ENCODE measurements around the gene NRP2. TPM values are rescaled to one million over a fixed set of nuclear protein-coding genes. Genes with fewer than 3 reads are reported as not detected.

The NRP2 gene
- total and polyA plus RNA-seq, 2 of the 13 experiments (the other 11 are each of a cell fraction or from before 2014, with no cell fraction given), result 0.65 to 1.4 TPM

GRCh38 chr2:205709319-205709718 lies 27.0 kb downstream of the NRP2 start:
- ChIA-PET POLR2A (no interaction called here), CTCF (ENCODE audit: low intra/inter-chr PET ratio, low total read pairs) (no interaction called here)
- H3K4me2 ChIP-seq (ENCODE audit: low read depth, low read length), result no peak overlapping the region
- no peaks in the 10 kb centered on the region for H3K36me3 ChIP-seq (replicated peaks in 1 of 2; ENCODE audit: control insufficient read depth in 1 of 2, insufficient read depth in 2 of 2, low read length in 2 of 2)
- no peak for FAIRE-seq
- in situ Hi-C loops (cut with HindIII; ENCODE audit: extremely low pct_ligation_motif_present, low pct_unique_long_range_greater_than_20kb) (no loop called here), intact Hi-C loops (cut with micrococcal nuclease; ENCODE audit: unreplicated experiment) (no loop called here)
- no peak overlapping the region for H3K4me3 ChIP-seq (replicated peaks in 1 of 3; ENCODE audit: insufficient read depth in 1 of 3, low read depth in 2 of 3, low read length in 3 of 3)
- peaks cover 8% of the 10 kb centered on the region for H3K4me1 ChIP-seq (ENCODE audit: insufficient read depth, low read length)
- H3K9ac ChIP-seq (ENCODE audit: insufficient read depth, low read depth, low read length), result no peak overlapping the region
- no peak overlapping the region for H2AFZ ChIP-seq (ENCODE audit: low read length)
- BruUV-seq (replicated peaks), result no TSS peak
- 24% methylated on average over 4 of the region's 4 CpGs for WGBS (ENCODE audit: low lambda C conversion rate)
- no peaks in the 10 kb centered on the region for H3K79me2 ChIP-seq (ENCODE audit: insufficient read depth, low read length)
- no peak for ATAC-seq
- TF ChIP-seq GTF3A (CRISPR knock-in tag; conservative IDR thresholded peaks at IDR 0.05) (no peak), CEBPB (IDR thresholded peaks at IDR 0.05; ENCODE audit: borderline replicate concordance, low read depth, low read length) (peak; percentile 16; the same call in 1 of the 2 replicates)
- H3K27ac ChIP-seq (ENCODE audit: extremely low read length, insufficient read depth, low read length), result no peak overlapping the region
- no peak for DNase-seq (ENCODE audit: low spot score)
- H3K27me3 ChIP-seq (ENCODE audit: control insufficient read depth in 1 of 2, insufficient read depth in 2 of 2, low read length in 2 of 2), result peaks cover 0 to 5% of the 10 kb centered on the region in 2 experiments; a peak in 2 of 5 replicates
- no peaks in the 10 kb centered on the region for H3K9me3 ChIP-seq (ENCODE audit: low read length)
- no peaks in the 10 kb centered on the region for H4K20me1 ChIP-seq (ENCODE audit: insufficient read depth, low read length)

DNA sequence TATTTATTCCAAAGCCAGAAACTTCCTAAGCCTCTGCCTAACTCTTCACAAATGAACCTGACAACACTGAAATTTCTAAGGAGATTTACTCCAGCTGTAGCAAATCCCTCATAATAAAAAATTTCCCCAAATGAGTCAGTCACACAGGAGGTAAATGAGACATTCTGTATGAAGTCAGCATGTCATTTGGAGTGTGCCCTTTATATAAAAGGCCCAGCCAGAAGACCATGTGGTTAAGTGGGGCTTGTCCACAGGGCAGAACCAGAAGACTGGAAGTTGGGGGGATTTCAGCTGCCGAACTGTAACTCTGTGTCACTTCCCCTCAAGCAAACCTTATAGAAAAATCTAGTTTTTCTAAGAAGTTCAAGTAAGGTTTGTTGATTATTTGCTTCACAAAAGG lies 30.2 kb downstream of the NRP2 start:
- DNase-seq (ENCODE audit: low spot score) (no peak), FAIRE-seq (no peak), ATAC-seq (no peak)
- peaks cover 0 to 8% of the 10 kb centered on the region in 2 experiments; a peak in 2 of 5 replicates for H3K27me3 ChIP-seq (ENCODE audit: control insufficient read depth in 1 of 2, insufficient read depth in 2 of 2, low read length in 2 of 2)
- no peak overlapping the region for H3K4me3 ChIP-seq (replicated peaks in 1 of 3; ENCODE audit: insufficient read depth in 1 of 3, low read depth in 2 of 3, low read length in 3 of 3)
- ChIA-PET CTCF (ENCODE audit: low intra/inter-chr PET ratio, low total read pairs) (no interaction called here), POLR2A (no interaction called here)
- H3K4me2 ChIP-seq (ENCODE audit: low read depth, low read length), result no peak overlapping the region
- no peaks in the 10 kb centered on the region for H3K79me2 ChIP-seq (ENCODE audit: insufficient read depth, low read length)
- H3K4me1 ChIP-seq (ENCODE audit: insufficient read depth, low read length), result no peaks in the 10 kb centered on the region
- TF ChIP-seq MAF1 (CRISPR knock-in tag; IDR thresholded peaks at IDR 0.05; ENCODE audit: borderline replicate concordance) (no peak), ATM (IDR thresholded peaks at IDR 0.05; ENCODE audit: borderline replicate concordance) (no peak), ZMAT3 (CRISPR knock-in tag; conservative IDR thresholded peaks at IDR 0.05) (no peak), RARG (CRISPR knock-in tag; IDR thresholded peaks at IDR 0.05; ENCODE audit: low read depth) (no peak), POLR2G (IDR thresholded peaks at IDR 0.05; ENCODE audit: low read depth, low read length) (no peak), ELF1 (CRISPR knock-in tag; IDR thresholded peaks at IDR 0.05) (no peak), FOSL1 (CRISPR knock-in tag; IDR thresholded peaks at IDR 0.05; ENCODE audit: borderline replicate concordance) (no peak), ZNF615 (CRISPR knock-in tag; IDR thresholded peaks at IDR 0.05; ENCODE audit: borderline replicate concordance) (no peak)
- TF ChIP-seq, protein P1, sequence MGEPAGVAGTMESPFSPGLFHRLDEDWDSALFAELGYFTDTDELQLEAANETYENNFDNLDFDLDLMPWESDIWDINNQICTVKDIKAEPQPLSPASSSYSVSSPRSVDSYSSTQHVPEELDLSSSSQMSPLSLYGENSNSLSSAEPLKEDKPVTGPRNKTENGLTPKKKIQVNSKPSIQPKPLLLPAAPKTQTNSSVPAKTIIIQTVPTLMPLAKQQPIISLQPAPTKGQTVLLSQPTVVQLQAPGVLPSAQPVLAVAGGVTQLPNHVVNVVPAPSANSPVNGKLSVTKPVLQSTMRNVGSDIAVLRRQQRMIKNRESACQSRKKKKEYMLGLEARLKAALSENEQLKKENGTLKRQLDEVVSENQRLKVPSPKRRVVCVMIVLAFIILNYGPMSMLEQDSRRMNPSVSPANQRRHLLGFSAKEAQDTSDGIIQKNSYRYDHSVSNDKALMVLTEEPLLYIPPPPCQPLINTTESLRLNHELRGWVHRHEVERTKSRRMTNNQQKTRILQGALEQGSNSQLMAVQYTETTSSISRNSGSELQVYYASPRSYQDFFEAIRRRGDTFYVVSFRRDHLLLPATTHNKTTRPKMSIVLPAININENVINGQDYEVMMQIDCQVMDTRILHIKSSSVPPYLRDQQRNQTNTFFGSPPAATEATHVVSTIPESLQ (CRISPR knock-in tag; conservative IDR thresholded peaks at IDR 0.05), result no peak
- TF ChIP-seq, protein P2, sequence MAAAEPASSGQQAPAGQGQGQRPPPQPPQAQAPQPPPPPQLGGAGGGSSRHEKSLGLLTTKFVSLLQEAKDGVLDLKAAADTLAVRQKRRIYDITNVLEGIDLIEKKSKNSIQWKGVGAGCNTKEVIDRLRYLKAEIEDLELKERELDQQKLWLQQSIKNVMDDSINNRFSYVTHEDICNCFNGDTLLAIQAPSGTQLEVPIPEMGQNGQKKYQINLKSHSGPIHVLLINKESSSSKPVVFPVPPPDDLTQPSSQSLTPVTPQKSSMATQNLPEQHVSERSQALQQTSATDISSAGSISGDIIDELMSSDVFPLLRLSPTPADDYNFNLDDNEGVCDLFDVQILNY (CRISPR knock-in tag; conservative IDR thresholded peaks at IDR 0.05), result no peak
- TF ChIP-seq, protein P3, sequence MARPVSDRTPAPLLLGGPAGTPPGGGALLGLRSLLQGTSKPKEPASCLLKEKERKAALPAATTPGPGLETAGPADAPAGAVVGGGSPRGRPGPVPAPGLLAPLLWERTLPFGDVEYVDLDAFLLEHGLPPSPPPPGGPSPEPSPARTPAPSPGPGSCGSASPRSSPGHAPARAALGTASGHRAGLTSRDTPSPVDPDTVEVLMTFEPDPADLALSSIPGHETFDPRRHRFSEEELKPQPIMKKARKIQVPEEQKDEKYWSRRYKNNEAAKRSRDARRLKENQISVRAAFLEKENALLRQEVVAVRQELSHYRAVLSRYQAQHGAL (CRISPR knock-in tag; IDR thresholded peaks at IDR 0.05; ENCODE audit: not compliant biosample characterization), result no peak
- H3K27ac ChIP-seq (ENCODE audit: extremely low read length, insufficient read depth, low read length), result no peak overlapping the region
- no peak overlapping the region for H2AFZ ChIP-seq (ENCODE audit: low read length)
- in situ Hi-C loops (cut with HindIII; ENCODE audit: extremely low pct_ligation_motif_present, low pct_unique_long_range_greater_than_20kb) (no loop called here), intact Hi-C loops (cut with micrococcal nuclease; ENCODE audit: unreplicated experiment) (no loop called here)
- WGBS (ENCODE audit: low lambda C conversion rate), result 0% methylated on average over 1 of the region's 1 CpG
- BruUV-seq (replicated peaks), result no TSS peak
- H3K9me3 ChIP-seq (ENCODE audit: low read length), result no peaks in the 10 kb centered on the region
- H3K36me3 ChIP-seq (replicated peaks in 1 of 2; ENCODE audit: control insufficient read depth in 1 of 2, insufficient read depth in 2 of 2, low read length in 2 of 2), result no peaks in the 10 kb centered on the region
- H3K9ac ChIP-seq (ENCODE audit: insufficient read depth, low read depth, low read length), result no peak overlapping the region
- no peaks in the 10 kb centered on the region for H4K20me1 ChIP-seq (ENCODE audit: insufficient read depth, low read length)
